Heart left ventricle (tissue), 13 donors: Measurements from ENCODE around the gene OMA1.

Experiments
- CTCF ChIP-seq, 12 donors: fragments of 200-600 bp; sonication (generic) in 4 of 12; IDR thresholded peaks; one replicate each; pipeline versions ENCODE4 v1.5.0 to v1.8.0; 2018 to 2022; ENCODE audit warnings: antibody characterized with exemption in 12 of 12, mild to moderate bottlenecking in 5 of 12
- POLR2A ChIP-seq, 2 donors: fragments of 450-650 bp; IDR thresholded peaks; one replicate each; pipeline ENCODE4 v1.6.1; 2017; ENCODE audit warnings: antibody characterized with exemption in 2 of 2, mild to moderate bottlenecking in 2 of 2, moderate library complexity in 2 of 2
- donor health status: ischemic (EF 13 %, LVEDD 7.1; RV severe dilation, severe dysfunction).
- donor health status: DM: no; HTN: yes; CAD: no.
- donor health status: DM: no; HTN: no; CAD: no.
- donor health status: ischemic (EF 25% LVEDD 6.9; RV normal size, moderate dysfunction).
- donor health status: ischemic (EF 25% LVEDD 5.7; RV mildly dilated, moderate dysfunction).
- donor health status: ischemic (EF 35%, LVEDD 5.7; RV mildly dilated, moderate dysfunction).
- donor health status: nonischemic (EF 11% LVEDD 7.7; RV severe dilation, severe dysfunction).
- donor health status: DM: yes; HTN: yes; CAD: no.
- donor health status: PGD.
- donor health status: ischemic (EF 29% LVEDD 5.4; RV normal size, mild dysfunction).
- donor health status: nonischemic (EF 23%, LVEDD 6.1; RV moderate dilation, normal function).

DNA sequence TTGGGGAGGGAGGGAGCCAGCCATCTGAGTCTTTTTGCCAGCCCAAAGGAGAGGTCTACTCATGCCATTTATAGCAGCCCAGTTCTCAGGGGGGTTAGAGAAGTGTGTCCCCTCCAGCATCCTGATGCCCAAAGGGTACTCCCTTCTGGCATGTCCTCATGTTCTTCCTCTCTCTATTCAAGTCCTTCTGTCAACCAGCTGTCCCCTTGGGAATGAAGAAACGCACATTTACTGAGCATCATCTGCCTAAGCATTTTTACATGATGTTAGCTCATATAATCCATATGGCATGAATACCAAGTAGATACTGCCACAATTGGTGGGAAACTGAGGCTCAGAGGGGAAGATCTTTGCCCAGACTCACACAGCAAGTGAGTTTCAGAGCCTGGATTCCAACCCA, 45.3 kb upstream of the OMA1 start:
- TF ChIP-seq CTCF (IDR thresholded peaks at IDR 0.05) (no peak), POLR2A (IDR thresholded peaks at IDR 0.05) (no peak)
